NCI-H345 (cell line): ENCODE measurements around the gene TMEM266.
A peak's percentile ranks its signal among the peaks of the same experiment; 100 is the strongest.

Source experiments
- DNase-seq: peaks from one replicate; lab custom pipeline; 2025; lab: John Stamatoyannopoulos, UW

The TMEM266 gene

DNA sequence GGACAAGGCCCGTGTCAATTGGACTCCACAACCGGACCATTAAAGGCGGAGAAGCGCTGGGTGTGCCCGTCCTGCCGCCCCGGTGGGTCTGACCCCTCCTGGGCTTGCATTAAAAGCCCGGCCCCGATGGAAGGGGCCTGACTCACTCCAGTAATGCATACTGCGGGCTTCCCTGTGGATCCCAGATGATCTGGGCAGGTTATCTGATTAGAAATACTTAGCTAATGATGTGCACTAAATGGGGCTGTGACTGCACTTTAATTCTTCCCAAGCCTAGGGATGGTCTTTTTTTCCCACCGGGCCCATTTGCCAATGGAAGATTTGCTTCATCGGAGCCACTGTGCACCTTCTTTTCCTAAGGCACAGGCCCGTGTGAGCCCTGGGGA is 124.9 kb downstream of the TMEM266 start:
- DNase-seq, result no peak

DNA sequence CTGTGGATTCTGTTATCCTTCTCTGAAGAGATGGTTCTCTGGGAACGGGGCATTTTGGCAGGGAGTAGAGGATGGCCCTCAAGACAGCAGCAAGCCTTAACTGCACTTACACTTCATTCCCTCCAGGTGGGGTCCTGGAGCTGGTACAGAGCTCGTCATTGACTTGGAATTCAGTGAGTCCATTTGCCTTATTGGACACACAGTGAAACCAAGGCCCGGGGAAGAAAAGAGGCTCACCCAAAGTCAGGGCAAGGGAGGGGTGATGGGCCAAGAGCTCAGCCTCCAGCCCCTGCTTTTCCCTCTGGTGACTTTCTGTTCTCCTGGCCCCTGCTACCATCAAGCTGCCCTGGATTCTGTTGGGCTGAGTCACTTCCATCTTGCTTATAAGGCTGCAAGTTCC is 125.9 kb downstream of the TMEM266 start:
- DNase-seq, result peak; percentile 7

DNA sequence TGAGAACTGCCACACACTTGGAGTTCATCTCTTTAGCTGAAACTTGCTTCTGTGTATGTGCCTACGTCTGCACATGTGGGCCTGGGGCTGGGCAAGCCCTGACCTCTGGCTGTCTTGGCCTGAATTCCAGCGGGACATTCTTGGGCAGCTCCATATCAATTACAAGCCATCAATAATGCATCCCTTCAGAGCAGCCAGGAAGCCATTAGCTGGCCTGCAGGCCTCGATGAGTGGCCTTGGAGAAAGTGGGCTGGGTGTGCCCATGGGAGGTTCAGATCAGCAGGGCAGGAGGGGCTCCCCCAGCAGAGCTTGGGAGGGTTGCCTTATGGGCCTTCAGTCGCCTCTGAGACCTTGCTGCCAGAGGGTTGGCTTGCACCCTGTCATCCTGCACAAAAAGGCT is 127.4 kb downstream of the TMEM266 start:
- no peak for DNase-seq

- DNase-seq, result no peak
These were observed 129.3 kb downstream of the TMEM266 start for GRCh38 chr15:76189106-76189505.

DNA sequence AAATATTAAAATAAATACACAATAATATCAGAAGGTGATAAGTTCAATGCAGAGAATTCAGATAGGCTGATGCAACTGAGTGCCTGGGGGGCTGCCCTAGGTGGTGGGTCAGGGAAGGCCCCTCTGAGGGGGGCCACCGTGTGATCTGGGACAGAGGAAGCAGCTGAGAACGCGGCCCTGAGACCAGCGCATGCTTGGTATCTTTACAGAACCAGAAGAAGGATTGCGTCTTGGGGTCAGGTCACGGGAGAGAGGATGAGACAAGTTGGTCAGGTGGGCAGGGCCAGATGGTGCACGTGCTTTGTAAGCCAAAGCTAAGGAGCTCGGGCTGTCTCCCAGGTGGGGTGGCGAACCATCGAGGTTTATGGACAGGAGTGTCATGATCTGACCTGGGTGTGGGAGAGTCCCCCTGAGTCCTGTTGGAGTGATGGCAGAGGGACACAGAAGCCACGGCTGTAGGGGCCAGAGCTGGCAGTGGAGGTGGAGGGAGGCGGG is 130.3 kb downstream of the TMEM266 start:
- DNase-seq, result no peak

DNA sequence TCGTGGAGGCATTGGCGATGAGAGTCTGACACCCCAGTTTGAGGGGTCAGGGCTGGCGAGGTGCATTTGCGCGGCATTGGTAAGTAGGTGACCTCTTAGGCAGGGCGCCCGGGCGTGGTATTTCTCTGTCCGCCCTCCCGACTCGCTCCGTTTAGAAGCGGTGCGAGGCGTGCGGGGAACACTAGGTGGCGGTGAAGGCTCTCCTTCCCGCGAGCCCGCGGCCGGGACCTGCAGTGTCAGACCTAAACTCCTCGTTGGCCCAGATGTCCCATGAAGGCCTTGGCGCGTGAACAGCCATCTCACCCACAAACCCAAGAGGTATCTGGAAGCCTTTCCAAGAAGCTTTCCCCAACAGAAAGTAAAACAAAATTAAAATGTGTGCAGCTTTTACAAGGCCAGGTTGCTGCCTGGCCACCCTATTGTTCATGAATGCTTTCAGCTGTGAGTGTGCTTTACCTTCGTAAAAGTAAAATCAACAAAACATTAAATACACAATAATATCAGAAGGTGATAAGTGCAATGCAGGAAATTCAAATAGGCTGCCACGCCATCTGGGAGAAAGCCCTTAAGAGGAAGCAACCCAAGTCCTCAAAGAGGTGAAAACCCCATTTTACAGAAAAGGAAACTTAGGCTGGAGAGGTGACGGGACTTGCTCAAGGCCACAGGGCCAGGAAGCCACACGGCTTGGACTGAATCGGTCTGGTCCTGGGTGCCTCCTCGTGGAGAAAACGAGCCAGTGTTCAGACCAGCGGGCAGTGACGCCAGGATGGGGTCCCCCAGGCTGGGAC is 131.2 kb downstream of the TMEM266 start:
- DNase-seq, result peak; percentile 59

DNA sequence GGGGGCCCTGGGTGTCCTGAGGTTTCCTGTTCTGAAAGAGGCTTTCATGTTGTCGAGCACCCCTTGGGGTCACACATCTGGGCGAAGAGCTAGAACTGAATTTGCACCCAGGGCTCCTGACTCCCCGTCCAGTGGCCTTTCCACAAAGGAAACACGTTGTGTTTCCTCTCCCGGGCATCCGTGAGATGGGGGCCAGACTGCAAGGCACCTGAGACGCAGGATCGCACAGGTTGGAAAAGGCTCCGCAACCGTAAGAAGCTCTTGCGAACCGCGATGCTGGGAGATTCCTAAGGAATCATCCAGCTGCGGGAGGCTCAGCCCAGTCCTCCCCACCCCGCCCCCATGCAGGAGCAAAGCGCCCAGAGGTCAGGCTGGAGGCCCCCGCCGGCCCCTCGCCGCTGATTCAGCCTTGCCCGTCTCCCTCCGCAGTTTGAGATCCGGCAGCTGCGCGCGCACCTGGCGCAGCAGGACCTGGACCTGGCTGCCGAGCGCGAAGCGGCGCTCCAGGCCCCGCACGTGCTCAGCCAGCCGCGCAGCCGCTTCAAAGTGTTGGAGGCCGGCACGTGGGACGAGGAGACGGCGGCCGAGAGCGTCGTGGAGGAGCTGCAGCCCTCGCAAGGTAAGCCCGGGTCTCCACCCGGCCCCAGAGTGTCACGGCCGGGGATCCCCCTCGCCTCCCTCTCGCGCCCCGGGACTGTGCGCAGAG is 131.9 kb downstream of the TMEM266 start:
- no peak for DNase-seq

- DNase-seq, result no peak
These were observed 132.9 kb downstream of the TMEM266 start for GRCh38 chr15:76192715-76193114.

DNA sequence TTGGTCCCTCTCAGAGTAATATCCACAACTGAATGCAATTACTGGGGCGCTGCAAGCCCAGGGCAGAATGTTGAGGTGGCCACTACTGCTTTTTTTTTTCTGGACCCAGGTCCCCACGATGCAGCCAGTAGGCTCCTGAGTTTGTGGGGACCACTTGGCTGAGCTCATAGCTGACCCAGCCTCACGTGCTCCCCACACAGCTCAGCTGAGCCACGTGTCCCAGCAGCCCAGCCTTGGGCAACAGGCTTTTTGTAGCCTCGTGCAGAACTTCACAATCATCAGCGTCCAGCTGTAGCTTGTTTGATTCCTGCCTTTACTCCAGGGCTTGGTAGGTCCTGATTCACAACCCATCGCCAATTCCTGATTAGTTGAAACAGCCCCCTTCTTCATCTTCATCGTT is 134.1 kb downstream of the TMEM266 start:
- DNase-seq, result no peak

DNA sequence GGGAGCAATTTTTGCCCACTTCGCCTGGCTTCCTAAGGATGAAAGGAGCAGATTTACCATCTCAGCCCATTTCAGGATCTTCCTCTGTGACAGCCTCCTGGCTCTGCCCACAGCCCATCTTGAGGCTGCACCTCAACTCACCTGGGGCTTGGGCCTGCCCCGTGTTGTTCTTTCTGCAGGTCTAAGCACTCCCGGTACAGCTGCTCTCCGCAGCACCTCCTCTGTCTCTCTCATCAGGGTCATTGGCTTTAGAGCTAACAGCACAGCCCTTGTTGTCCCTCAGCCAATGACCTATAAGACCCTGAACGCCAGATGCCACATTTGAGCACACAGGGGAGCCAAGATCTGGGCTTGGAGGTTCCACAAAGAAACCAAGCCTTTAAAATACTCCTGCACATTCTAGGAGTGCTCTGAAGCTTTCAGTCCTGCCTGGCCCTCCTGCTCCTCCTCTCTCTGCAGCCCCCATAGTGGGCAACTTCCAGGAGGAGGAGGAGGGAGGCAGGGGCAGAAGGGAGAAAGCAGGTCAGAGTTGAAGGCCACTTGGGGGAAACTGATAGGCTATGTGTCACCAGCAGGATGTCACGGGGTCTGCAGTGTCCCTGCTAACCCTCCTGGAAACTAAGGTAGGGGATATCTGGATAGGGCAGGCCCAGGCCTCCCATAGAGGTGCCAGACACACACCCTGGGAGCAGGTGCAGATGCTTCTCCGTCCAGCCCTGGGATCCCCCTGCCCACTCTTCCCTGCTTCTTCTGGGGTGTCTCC is 135.9 kb downstream of the TMEM266 start:
- DNase-seq, result no peak

DNA sequence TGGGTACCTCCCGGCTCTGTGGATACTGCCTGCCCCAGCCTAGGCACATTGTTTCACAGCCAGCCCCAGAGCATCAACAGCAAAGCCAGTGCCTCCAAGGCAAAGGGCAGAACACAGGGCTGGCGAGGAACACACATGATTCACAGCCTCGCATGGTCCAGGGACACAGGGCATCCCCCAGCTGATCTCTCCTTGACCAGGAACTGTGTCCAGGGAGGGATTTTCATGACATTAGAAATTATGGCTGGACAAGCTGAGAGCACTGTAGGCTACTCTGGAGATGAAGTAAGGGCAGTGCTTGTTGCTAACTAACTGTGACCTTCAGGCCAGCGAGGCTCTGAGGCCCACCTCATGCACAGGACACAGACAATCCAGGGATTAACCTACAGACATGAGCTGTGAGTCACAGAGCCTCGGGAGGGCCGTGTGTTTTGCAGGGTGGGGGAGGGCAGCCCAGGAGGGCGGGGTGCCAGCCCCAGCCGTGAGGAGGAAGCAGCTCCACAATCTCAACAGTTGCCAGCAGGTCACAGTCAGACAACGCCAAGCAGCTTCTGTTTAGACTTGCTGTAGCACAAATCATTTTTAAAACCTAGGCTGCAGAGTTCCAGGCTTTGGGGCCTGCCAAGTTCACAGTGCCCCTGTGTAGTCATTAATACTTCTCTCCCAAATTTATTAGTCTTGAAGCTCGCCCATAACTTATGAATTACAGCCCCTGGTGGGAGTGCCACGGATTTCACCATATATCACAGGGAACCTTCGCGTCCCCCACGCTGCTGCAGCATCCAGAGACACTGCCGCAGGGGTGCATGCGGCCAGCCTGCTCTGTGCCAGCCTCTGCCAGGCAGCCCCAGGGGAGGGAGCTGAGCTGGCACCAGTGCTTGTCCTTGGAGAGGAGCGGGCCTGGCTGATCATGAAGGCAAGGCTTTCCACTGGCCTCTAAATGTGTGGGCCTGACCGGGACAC is 136.8 kb downstream of the TMEM266 start:
- no peak for DNase-seq

DNA sequence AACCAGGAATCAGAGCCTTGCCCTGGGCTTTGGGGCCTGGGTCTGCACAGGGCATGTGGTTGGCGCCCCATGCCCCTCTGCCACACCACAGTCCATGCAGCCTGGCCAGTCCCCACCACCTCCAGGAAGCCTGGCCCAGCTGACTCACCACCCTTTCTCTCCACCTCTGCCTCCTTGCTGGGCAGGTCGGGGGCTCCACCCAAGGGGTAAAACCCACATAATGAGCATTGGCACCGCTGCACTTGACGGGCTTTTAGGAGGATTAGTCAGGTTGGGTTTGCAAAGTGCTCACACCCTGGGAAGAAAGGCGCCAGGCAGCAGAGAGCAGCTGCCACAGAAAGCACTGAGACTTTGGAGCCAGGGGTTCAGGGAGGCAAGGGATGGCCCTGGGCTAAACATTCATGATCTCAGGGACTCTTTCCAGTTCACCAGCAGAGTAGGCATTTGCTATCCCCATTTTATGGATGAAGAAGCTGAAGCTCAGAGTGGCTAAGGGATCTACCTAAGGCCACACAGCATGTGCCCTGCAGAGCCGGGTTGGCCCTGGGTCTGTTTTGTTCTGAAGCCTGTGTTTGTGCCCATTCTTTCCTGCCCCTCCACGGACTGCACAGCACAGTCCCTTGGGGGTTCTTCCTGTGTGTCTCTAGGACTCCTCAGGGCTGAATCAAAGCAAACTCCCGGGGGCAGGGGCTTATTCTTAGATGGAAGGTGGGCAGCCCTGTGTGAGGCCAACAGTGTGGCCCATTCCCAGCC is 138.1 kb downstream of the TMEM266 start:
- no peak for DNase-seq

DNA sequence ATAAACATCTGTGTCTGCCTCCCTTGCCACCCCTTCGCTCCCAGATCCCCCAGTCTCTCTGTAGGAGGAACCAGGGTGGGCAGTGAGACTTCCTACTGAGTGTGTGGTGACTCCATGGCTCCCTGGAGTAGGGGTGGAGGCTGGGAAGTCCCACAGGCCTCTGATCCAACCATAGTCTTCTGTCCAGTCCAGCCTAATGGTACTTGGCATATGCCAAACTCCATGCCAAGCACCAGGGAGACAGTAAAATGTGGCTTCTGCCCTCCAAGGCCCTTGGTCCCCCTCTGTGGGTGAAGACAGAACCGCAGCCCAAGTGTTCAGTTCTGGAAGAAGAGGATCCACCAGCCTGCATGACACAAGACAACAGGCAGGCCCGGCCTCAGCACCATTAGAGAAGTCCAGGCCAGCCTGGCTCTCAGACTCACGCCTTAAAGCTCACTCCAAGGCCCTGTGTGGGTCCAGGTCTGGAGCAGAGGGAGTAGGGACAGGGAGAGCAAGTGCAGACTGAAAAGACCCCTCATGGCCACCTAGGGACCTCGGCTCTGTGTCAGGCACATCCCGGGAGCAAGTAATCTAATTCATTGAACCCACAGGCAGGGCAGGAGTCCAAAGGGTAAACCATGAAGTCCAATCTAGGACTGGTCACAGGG is 138.8 kb downstream of the TMEM266 start:
- DNase-seq, result no peak

GRCh38 chr15:76199106-76200082 is 139.6 kb downstream of the TMEM266 start:
- DNase-seq, result no peak

DNA sequence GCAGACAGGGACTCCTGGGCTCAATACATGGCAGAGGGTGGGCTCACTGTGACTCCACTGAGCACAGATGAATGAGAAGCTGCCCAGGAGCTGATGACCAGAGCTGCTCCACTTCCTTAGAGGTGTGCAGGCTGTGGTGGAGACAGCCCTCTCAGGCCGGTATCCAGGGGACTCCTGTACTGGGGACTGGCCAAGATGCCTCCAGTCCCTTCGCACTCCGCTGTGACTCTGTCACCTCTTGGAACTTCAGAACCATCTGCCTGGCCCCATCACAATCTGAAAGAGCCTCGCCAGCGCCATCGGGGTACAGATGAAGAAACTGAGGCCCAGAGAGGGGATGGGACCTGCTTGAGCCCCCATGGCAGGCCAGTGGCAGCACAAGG is 140.3 kb downstream of the TMEM266 start:
- no peak for DNase-seq

- DNase-seq, result no peak
These were observed 140.9 kb downstream of the TMEM266 start for GRCh38 chr15:76200641-76201105.

DNA sequence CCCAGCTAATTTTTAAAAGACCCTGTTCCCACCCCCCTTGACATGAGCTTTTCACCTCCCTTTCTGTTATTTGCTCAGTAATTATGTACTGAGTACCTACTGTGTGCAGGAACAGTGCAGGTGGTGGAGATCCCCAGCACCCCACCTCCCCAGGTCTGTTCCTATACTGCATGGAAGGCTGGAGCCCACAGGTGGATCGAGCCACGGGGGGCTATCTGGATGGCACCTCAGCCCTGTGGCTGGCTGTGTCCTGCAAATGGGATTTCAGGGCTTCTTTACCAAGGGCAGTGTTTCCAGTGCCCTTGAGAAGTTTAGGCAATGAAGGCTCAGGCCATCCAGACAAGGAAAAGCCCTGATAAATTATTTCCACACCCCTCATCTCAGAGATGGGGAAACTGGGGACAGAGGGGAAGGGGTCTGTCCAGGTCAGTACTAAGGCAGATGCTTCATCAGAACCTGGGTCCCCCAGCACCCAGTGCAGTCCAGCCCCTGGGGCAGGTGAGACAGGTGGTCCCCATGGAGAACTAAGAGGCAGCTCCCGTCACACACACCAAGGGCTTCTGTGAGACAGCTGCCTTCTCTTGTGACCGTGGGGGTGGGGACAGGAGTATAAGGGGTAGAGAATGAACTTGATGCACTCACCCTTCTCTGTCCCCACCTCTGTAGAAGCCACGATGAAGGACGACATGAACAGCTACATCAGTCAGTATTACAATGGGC is 141.9 kb downstream of the TMEM266 start:
- no peak for DNase-seq
